WTC11 (cell line): ENCODE measurements around the gene HYOU1. TPM values are rescaled to one million over a fixed set of nuclear protein-coding genes. Genes with fewer than 3 reads are reported as not detected.

ENCODE experiments used
- ATAC-seq: fragments of 200-7000 bp; cut with Tn5 transposase; 2 replicates; pipeline ENCODE4 v1.10.0; 2021; ENCODE audit warnings: mild to moderate bottlenecking, moderate library complexity
- CTCF ChIA-PET: fragments of 300-600 bp; sonication (Branson Sonifier 250); formaldehyde crosslinking; loops from one replicate; lab custom pipeline; 2021; ENCODE audit warnings: antibody characterized with exemption; lab: Charles Lee
- POLR2A ChIA-PET: fragments of 350-600 bp; sonication (Branson Sonifier 250); formaldehyde crosslinking; loops from one replicate; lab custom pipeline; 2021; ENCODE audit warnings: antibody characterized with exemption; lab: Charles Lee
- DNase-seq: peaks from one replicate; pipeline ENCODE4 v3.0.0; 2021; ENCODE audit warnings: low spot score
- H3K27ac Mint-ChIP-seq: 2 replicates; pipeline ENCODE4 v1.8.0; 2021; ENCODE audit warnings: mixed read lengths
- H3K27me3 Mint-ChIP-seq: 2 replicates; pipeline ENCODE4 v1.8.0; 2021; ENCODE audit warnings: low read depth, mild to moderate bottlenecking, moderate library complexity, mixed read lengths
- H3K36me3 Mint-ChIP-seq: 2 replicates; pipeline ENCODE4 v1.8.0; 2021; ENCODE audit warnings: mixed read lengths
- H3K4me1 Mint-ChIP-seq: 2 replicates; pipeline ENCODE4 v1.8.0; 2022; ENCODE audit warnings: mixed read lengths
- H3K4me3 Mint-ChIP-seq: 2 replicates; pipeline ENCODE4 v1.8.0; 2021; ENCODE audit warnings: mild to moderate bottlenecking, moderate library complexity, mixed read lengths
- H3K9me3 Mint-ChIP-seq: 2 replicates; pipeline ENCODE4 v1.8.0; 2021; ENCODE audit warnings: mixed read lengths
- CBFB ChIP-seq: sonication (generic); formaldehyde crosslinking; IDR thresholded peaks from 2 replicates; pipeline ENCODE4 v1.8.1; 2022; ENCODE audit warnings: mild to moderate bottlenecking, low read depth, missing genetic modification reagents
- CDX4 ChIP-seq: fragments of 250-450 bp; sonication (Bioruptor Pico); IDR thresholded peaks from 2 replicates; pipeline ENCODE4 v1.9.0; 2021; ENCODE audit warnings: moderate library complexity, mild to moderate bottlenecking, inconsistent platforms, borderline replicate concordance
- E2F5 ChIP-seq: sonication (generic); formaldehyde crosslinking; IDR thresholded peaks from 2 replicates; pipeline ENCODE4 v1.8.1; 2022; ENCODE audit warnings: mild to moderate bottlenecking, moderate library complexity, missing genetic modification reagents
- FOXP1 ChIP-seq: sonication (generic); formaldehyde crosslinking; IDR thresholded peaks from 2 replicates; pipeline ENCODE4 v1.8.0; 2022; ENCODE audit warnings: missing genetic modification reagents, mild to moderate bottlenecking, moderate library complexity, borderline replicate concordance
- GRHL2 ChIP-seq: fragments of 250-450 bp; sonication (Bioruptor Pico); IDR thresholded peaks from 2 replicates; pipeline ENCODE4 v1.8.0; 2022; ENCODE audit warnings: mild to moderate bottlenecking, moderate library complexity; ENCODE audit not compliant: insufficient replicate concordance, severe bottlenecking
- PRDM15 ChIP-seq: sonication (generic); formaldehyde crosslinking; IDR thresholded peaks from 2 replicates; pipeline ENCODE4 v1.8.0; 2022; ENCODE audit warnings: missing genetic modification reagents
- SOX15 ChIP-seq: fragments of 250-450 bp; sonication (Bioruptor Pico); IDR thresholded peaks from 2 replicates; pipeline ENCODE4 v1.9.0; 2021; ENCODE audit warnings: mild to moderate bottlenecking
- SP1 ChIP-seq: sonication (generic); formaldehyde crosslinking; conservative IDR thresholded peaks from 2 replicates; pipeline ENCODE4 v1.8.1; 2022; ENCODE audit warnings: missing genetic modification reagents
- STAT6 ChIP-seq: sonication (generic); formaldehyde crosslinking; conservative IDR thresholded peaks from 2 replicates; pipeline ENCODE4 v1.8.1; 2023; ENCODE audit warnings: mild to moderate bottlenecking, low read depth, missing genetic modification reagents, moderate library complexity
- TCF7 ChIP-seq: sonication (generic); formaldehyde crosslinking; IDR thresholded peaks from 2 replicates; pipeline ENCODE4 v1.8.0; 2022; ENCODE audit warnings: mild to moderate bottlenecking, low read depth, missing genetic modification reagents, moderate library complexity
- TEAD4 ChIP-seq: sonication (generic); formaldehyde crosslinking; IDR thresholded peaks from 2 replicates; pipeline ENCODE4 v1.8.0; 2022; ENCODE audit warnings: mild to moderate bottlenecking, missing genetic modification reagents
- ZBTB43 ChIP-seq: sonication (generic); formaldehyde crosslinking; IDR thresholded peaks from 2 replicates; pipeline ENCODE4 v1.8.1; 2023; ENCODE audit warnings: mild to moderate bottlenecking, missing genetic modification reagents
- ZNF121 ChIP-seq: sonication (generic); formaldehyde crosslinking; IDR thresholded peaks from 2 replicates; pipeline ENCODE4 v1.8.0; 2023; ENCODE audit warnings: missing genetic modification reagents
- ZNF232 ChIP-seq: sonication (generic); formaldehyde crosslinking; IDR thresholded peaks from 2 replicates; pipeline ENCODE4 v1.8.0; 2022; ENCODE audit warnings: mild to moderate bottlenecking, missing genetic modification reagents
- ZNF281 ChIP-seq: sonication (generic); formaldehyde crosslinking; IDR thresholded peaks from 2 replicates; pipeline ENCODE4 v1.8.0; 2023; ENCODE audit warnings: mild to moderate bottlenecking, missing genetic modification reagents
- ZNF425 ChIP-seq: fragments of 250-450 bp; sonication (Bioruptor Pico); conservative IDR thresholded peaks from 2 replicates; pipeline ENCODE4 v1.9.0; 2021; ENCODE audit warnings: mild to moderate bottlenecking
- ZNF532 ChIP-seq: fragments of 250-450 bp; sonication (Bioruptor Pico); IDR thresholded peaks from 2 replicates; pipeline ENCODE4 v1.9.0; 2021; ENCODE audit warnings: mild to moderate bottlenecking, borderline replicate concordance
- total RNA-seq: library from RNA; stranded (reverse); gene quantifications from 3 replicates; pipeline ENCODE4 v1.2.3, GENCODE V29; 2021

HYOU1 gene
- total RNA-seq, 1 experiment from 2014 or later: 276 TPM

GRCh38 chr11:119029069-119029339 lies 28.0 kb downstream of the HYOU1 start (continued):
- TF ChIP-seq PRDM15 (CRISPR knock-in tag): no peak
- TF ChIP-seq ZNF532: no peak
- no peak for TF ChIP-seq GRHL2 (CRISPR knock-in tag)
- no peak for TF ChIP-seq ZNF121 (CRISPR knock-in tag)
- no peak for TF ChIP-seq TEAD4 (CRISPR knock-in tag)
- TF ChIP-seq SOX15 (CRISPR knock-in tag): no peak
- TF ChIP-seq STAT6 (CRISPR knock-in tag): no peak
- TF ChIP-seq ZNF425 (CRISPR knock-in tag): no peak

GRCh38 chr11:119028346-119029068 lies 28.5 kb downstream of the HYOU1 start:
- H3K27me3 Mint-ChIP-seq: no peaks in the 10 kb centered on the region
- POLR2A ChIA-PET: no interaction called here
- ATAC-seq: no peak
- CTCF ChIA-PET: no interaction called here
- H3K4me1 Mint-ChIP-seq: peaks cover 19% of the 10 kb centered on the region
- peaks cover 38% of the 10 kb centered on the region for H3K36me3 Mint-ChIP-seq
- peak overlapping the region; percentile 76 for H3K4me3 Mint-ChIP-seq
- DNase-seq: no peak
- peak overlapping the region; percentile 78 for H3K27ac Mint-ChIP-seq
- H3K9me3 Mint-ChIP-seq: no peaks in the 10 kb centered on the region
- TF ChIP-seq CBFB (CRISPR knock-in tag) (no peak), FOXP1 (CRISPR knock-in tag) (no peak), ZBTB43 (CRISPR knock-in tag) (no peak), ZNF281 (CRISPR knock-in tag) (no peak), SP1 (CRISPR knock-in tag) (no peak), TCF7 (no peak), CDX4 (CRISPR knock-in tag) (no peak), ZNF232 (CRISPR knock-in tag) (no peak), E2F5 (CRISPR knock-in tag) (no peak)
